ENCODE data around the gene OTX2.

Gene OTX2

DNA sequence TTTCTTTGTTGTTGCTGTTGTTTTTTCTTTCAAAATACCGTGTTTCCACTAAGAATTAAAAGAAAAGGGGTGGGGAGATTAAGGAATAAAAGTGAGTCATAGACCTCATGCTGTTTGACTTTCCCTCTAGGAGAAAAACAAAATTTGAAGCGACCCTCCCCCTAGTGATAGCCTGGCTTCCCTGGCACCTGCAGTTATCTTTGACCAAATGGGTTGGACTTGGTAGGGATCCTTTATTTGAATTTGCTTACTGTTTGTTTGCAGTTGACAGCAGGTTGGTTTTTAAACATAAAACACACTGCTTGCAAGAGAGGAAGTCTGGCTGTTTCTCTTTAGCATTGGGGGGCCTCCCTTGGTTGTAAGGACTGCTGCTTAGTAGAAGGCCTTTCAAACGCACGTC lies 14.0 kb downstream of the OTX2 start:
- DNase-seq (ENCODE audit: low read depth), result no peak
- no peak for TF ChIP-seq CTCF (IDR thresholded peaks at IDR 0.05; ENCODE audit: insufficient read depth, low read depth, low read length, missing control alignments)
- no peak overlapping the region for H3K4me3 ChIP-seq (ENCODE audit: low read depth, low read length)

DNA sequence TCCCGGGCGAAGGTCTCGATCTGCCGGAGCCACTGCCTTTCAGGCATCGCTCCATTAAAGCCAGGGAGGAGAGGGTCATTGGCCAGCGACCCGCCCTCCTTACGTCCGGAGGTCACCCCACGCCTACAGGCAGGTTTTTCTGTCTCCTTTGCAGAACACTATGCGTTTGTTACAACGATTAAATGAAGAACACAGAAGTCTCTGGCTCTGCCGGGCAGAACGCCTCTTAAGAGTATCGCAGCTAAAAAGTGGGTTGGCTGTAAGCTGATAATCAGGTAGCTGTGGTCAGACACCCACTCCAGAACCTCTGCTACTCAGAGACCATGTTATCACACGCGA lies 15.0 kb downstream of the OTX2 start:
- no peak overlapping the region for H3K4me3 ChIP-seq (ENCODE audit: low read depth, low read length)
- TF ChIP-seq CTCF (IDR thresholded peaks at IDR 0.05; ENCODE audit: insufficient read depth, low read depth, low read length, missing control alignments), result no peak
- DNase-seq (ENCODE audit: low read depth), result no peak

DNA sequence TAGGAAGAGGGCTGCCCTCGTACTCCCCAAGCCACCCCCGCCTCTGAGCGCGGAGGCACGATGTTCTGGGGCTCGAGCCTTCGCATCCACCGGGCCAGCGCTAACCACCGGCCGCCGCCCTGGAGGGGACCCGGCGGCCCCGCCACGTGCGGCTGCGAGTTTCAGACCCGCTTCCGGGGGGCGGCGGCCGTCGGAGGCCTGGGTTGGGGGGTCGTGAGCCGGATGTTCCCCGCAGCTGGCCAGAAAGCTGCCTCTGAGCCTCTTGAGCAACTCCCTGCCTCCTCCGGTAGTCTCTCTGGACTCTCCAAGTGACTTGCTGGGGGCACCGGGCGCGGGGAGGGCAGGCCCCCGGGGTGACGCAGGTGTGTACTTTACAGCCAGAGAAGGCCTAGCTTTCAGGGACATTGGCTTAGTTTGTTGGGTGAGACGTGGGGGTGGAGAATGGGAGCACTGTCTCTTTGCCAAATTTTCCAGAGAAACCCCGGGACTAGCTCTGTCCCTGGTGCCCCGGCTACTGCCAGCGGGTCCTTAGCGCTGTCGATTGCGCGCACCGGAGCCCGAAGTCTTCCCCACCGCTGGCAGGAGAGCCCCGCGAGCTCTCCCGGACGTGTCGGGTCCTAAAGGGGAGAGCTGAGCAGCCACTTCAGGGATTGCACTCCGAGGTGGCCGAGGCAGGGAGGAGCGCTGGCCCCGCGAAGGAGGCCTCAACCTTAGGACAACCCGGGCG lies 15.6 kb downstream of the OTX2 start:
- TF ChIP-seq CTCF (IDR thresholded peaks at IDR 0.05; ENCODE audit: insufficient read depth, low read depth, low read length, missing control alignments), result no peak
- no peak overlapping the region for H3K4me3 ChIP-seq (ENCODE audit: low read depth, low read length)
- no peak for DNase-seq (ENCODE audit: low read depth)

DNA sequence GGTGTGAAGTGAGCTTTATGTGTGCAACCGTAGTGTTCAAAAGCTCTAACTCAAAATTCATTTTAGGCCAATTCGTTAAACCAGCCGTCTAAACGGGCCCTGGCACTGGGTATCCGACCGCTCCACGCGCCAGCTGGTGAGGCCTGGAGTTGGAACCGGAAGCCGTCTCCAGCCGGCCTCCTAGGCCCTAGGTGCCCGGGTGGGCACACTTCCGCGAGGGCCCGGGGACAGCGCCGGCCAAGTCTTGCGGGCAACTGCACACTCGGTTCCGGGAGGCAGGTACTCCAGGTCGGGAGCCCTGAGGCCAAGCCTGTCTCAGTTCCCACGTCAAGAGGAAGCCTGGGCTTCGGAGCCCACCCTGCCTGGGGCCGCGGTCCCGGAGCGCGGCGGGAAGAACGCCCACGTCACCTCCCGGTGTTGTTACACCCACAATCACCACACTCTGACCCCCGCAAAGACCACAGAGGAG lies 16.2 kb downstream of the OTX2 start:
- no peak overlapping the region for H3K4me3 ChIP-seq (ENCODE audit: low read depth, low read length)
- TF ChIP-seq CTCF (IDR thresholded peaks at IDR 0.05; ENCODE audit: insufficient read depth, low read depth, low read length, missing control alignments), result no peak
- DNase-seq (ENCODE audit: low read depth), result no peak

DNA sequence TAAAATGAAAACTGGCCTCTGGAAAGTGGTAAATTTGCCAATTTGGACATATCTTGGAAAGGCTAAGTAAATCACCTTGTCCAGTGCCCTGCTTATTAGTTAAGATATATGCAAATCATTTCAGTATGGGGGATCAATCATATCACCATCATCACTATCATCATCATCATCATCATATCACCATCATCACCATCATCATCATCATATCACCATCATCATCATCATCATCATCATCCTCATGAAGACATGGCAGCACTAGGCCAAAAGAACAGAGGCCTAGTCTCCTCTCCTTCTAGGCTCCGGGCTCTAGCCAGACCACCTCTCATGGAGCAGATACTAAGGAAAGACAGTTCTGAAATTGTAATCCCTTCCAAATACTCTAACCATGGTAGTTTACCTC lies 20.3 kb downstream of the OTX2 start:
- TF ChIP-seq CTCF (IDR thresholded peaks at IDR 0.05; ENCODE audit: insufficient read depth, low read depth, low read length, missing control alignments), result no peak
- H3K4me3 ChIP-seq (ENCODE audit: low read depth, low read length), result no peak overlapping the region
- DNase-seq (ENCODE audit: low read depth), result no peak

DNA sequence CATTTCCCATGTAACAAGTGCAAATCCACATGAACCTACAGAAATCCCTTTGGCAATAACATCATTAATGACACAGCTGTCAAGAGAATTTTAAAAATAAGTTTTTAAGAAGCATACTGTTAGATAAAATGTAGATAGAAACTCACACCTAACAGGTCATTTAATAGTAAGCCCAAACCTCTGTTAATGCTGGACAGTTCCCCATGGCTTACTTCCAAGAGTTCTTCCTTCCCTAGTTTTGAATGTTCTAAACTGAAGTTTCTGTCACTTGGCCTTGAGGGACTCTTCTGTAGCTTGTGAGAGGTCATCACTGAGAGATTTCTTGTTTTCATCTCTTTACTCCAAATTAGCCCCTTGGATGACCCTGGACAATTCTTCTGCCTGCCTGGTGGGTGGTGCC lies 22.7 kb downstream of the OTX2 start:
- no peak for DNase-seq (ENCODE audit: low read depth)
- TF ChIP-seq CTCF (IDR thresholded peaks at IDR 0.05; ENCODE audit: insufficient read depth, low read depth, low read length, missing control alignments), result no peak
- H3K4me3 ChIP-seq (ENCODE audit: low read depth, low read length), result no peak overlapping the region

DNA sequence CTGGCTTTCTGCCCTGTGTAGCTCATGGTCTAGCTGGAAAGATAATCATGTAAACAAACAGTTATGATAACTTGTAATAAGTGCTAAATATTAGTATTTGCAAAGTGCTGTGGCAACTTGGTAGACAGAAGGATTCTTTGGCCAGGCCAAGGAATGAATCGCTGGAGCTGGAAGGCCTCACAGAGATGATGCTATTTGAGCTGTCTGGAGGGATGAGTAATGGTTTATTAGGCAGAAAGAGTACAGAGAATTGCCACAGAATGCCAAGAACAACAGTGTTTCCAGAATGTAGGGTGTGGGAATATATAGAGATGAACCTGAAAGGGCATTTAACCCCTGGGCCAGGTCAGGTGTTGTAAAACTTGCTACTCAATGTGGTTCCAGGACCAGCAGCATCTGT lies 27.6 kb downstream of the OTX2 start:
- DNase-seq (ENCODE audit: low read depth), result no peak
- no peak overlapping the region for H3K4me3 ChIP-seq (ENCODE audit: low read depth, low read length)
- TF ChIP-seq CTCF (IDR thresholded peaks at IDR 0.05; ENCODE audit: insufficient read depth, low read depth, low read length, missing control alignments), result no peak

Measured in GM12865 (cell line).